Measurements from ENCODE around the gene ITGA3.

The ITGA3 gene

DNA sequence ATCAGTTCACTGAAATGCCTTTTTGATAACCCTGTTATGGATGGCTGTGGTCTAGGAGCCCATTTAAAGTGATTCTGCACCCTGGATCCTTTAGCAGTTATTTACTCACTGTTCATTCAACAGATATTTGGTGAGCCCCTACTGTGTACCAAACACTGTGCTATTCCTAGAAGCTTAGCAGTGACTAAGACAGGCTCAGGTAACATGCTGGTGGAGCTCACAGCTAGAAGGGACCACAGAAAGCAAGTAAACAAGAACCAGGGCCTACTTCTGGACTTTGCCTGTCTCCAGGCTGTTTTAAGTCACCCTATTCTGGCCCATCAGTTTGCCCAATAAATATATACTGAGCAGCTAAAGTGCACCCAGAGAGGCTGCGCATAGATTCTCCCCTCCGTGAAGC lies 11.1 kb downstream of the ITGA3 start:
- Histone ChIP-seq H3K9ac (ENCODE audit: low read length) (no peak overlapping the region), H3K4me3 (ENCODE audit: low read depth, low read length, poor library complexity, severe bottlenecking) (no peak overlapping the region), H3K9me3 (ENCODE audit: low read length) (no peaks in the 10 kb centered on the region), H3K27ac (ENCODE audit: low read depth, low read length, poor library complexity, severe bottlenecking) (no peak overlapping the region), H3K79me2 (ENCODE audit: insufficient read depth, low read length) (no peaks in the 10 kb centered on the region), H3F3A (ENCODE audit: insufficient read depth, low read length) (no peaks in the 10 kb centered on the region), H3K4me1 (ENCODE audit: insufficient read depth, low read length, severe bottlenecking) (no peaks in the 10 kb centered on the region), H3K4me2 (ENCODE audit: low read length) (no peak overlapping the region), H3K27me3 (ENCODE audit: insufficient read depth, low read length) (peaks cover 4% of the 10 kb centered on the region; the same call in 1 of the 2 replicates), H2AFZ (ENCODE audit: low read length) (no peak overlapping the region), H4K20me1 (ENCODE audit: insufficient read depth, low read length) (no peaks in the 10 kb centered on the region), H3K9me2 (ENCODE audit: low read depth, low read length) (no peaks in the 10 kb centered on the region), H3K36me3 (ENCODE audit: insufficient read depth, low read length) (no peaks in the 10 kb centered on the region)
- TF ChIP-seq, protein P1, sequence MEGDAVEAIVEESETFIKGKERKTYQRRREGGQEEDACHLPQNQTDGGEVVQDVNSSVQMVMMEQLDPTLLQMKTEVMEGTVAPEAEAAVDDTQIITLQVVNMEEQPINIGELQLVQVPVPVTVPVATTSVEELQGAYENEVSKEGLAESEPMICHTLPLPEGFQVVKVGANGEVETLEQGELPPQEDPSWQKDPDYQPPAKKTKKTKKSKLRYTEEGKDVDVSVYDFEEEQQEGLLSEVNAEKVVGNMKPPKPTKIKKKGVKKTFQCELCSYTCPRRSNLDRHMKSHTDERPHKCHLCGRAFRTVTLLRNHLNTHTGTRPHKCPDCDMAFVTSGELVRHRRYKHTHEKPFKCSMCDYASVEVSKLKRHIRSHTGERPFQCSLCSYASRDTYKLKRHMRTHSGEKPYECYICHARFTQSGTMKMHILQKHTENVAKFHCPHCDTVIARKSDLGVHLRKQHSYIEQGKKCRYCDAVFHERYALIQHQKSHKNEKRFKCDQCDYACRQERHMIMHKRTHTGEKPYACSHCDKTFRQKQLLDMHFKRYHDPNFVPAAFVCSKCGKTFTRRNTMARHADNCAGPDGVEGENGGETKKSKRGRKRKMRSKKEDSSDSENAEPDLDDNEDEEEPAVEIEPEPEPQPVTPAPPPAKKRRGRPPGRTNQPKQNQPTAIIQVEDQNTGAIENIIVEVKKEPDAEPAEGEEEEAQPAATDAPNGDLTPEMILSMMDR (IDR thresholded peaks at IDR 0.05; ENCODE audit: low read length) = no peak
- TF ChIP-seq EZH2 (IDR thresholded peaks at IDR 0.05; ENCODE audit: borderline replicate concordance, low read length) = no peak

DNA sequence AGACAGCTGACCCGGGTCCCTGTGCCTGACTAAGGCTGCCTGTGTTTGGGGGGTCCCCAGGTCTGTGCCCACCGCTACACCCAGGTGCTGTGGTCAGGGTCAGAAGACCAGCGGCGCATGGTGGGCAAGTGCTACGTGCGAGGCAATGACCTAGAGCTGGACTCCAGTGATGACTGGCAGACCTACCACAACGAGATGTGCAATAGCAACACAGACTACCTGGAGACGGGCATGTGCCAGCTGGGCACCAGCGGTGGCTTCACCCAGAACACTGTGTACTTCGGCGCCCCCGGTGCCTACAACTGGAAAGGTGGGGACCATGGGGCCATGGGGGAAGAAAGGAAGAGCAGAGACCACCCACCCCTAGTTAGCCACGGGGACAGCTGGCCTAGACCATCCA lies 12.1 kb downstream of the ITGA3 start:
- H3K27me3 ChIP-seq (ENCODE audit: insufficient read depth, low read length) = peaks cover 4% of the 10 kb centered on the region; the same call in 1 of the 2 replicates
- no peaks in the 10 kb centered on the region for H4K20me1 ChIP-seq (ENCODE audit: insufficient read depth, low read length)
- no peak overlapping the region for H2AFZ ChIP-seq (ENCODE audit: low read length)
- no peak for TF ChIP-seq EZH2 (IDR thresholded peaks at IDR 0.05; ENCODE audit: borderline replicate concordance, low read length)
- TF ChIP-seq, protein P1 (IDR thresholded peaks at IDR 0.05; ENCODE audit: low read length) = no peak
- no peak overlapping the region for H3K4me3 ChIP-seq (ENCODE audit: low read depth, low read length, poor library complexity, severe bottlenecking)
- H3K4me2 ChIP-seq (ENCODE audit: low read length) = no peak overlapping the region
- H3K79me2 ChIP-seq (ENCODE audit: insufficient read depth, low read length) = no peaks in the 10 kb centered on the region
- H3K36me3 ChIP-seq (ENCODE audit: insufficient read depth, low read length) = no peaks in the 10 kb centered on the region
- H3K9ac ChIP-seq (ENCODE audit: low read length) = no peak overlapping the region
- H3K27ac ChIP-seq (ENCODE audit: low read depth, low read length, poor library complexity, severe bottlenecking) = no peak overlapping the region
- H3K9me3 ChIP-seq (ENCODE audit: low read length) = no peaks in the 10 kb centered on the region
- H3F3A ChIP-seq (ENCODE audit: insufficient read depth, low read length) = no peaks in the 10 kb centered on the region
- H3K9me2 ChIP-seq (ENCODE audit: low read depth, low read length) = no peaks in the 10 kb centered on the region
- H3K4me1 ChIP-seq (ENCODE audit: insufficient read depth, low read length, severe bottlenecking) = no peaks in the 10 kb centered on the region

DNA sequence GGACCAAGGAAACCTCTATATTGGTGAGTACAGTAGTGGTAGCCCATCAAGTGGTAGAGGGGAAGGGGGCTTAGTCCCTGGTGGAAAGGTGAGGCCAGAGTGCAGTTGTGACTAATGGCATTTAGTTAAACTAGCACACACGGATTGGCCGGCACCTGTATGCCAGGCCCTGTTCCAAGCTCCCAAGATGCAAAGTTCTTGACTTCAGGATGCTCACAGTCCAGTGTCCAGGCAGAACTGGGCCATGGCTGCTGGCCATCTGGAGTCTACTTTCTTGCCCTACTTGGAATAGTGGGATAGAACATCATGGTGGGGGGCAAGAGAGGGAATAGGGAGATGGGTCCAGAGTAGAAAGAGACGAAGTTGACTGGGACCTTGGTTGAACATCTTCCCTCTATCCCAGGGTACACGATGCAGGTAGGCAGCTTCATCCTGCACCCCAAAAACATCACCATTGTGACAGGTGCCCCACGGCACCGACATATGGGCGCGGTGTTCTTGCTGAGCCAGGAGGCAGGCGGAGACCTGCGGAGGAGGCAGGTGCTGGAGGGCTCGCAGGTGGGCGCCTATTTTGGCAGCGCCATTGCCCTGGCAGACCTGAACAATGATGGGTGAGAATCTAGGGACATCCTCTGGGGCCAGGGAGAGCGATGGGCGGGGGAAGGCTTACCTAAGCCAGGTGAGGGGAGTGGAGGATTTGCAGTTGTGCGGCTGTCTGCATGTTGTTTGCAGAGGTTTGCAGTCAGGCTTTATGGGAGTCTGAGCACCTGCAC lies 15.2 kb downstream of the ITGA3 start:
- peaks cover 4% of the 10 kb centered on the region; the same call in 1 of the 2 replicates for H3K27me3 ChIP-seq (ENCODE audit: insufficient read depth, low read length)
- no peak overlapping the region for H3K27ac ChIP-seq (ENCODE audit: low read depth, low read length, poor library complexity, severe bottlenecking)
- H3F3A ChIP-seq (ENCODE audit: insufficient read depth, low read length) = no peaks in the 10 kb centered on the region
- no peaks in the 10 kb centered on the region for H3K9me3 ChIP-seq (ENCODE audit: low read length)
- H3K4me1 ChIP-seq (ENCODE audit: insufficient read depth, low read length, severe bottlenecking) = no peaks in the 10 kb centered on the region
- TF ChIP-seq EZH2 (IDR thresholded peaks at IDR 0.05; ENCODE audit: borderline replicate concordance, low read length) = no peak
- TF ChIP-seq, protein P1 (IDR thresholded peaks at IDR 0.05; ENCODE audit: low read length) = no peak
- no peak overlapping the region for H3K4me3 ChIP-seq (ENCODE audit: low read depth, low read length, poor library complexity, severe bottlenecking)
- no peaks in the 10 kb centered on the region for H3K36me3 ChIP-seq (ENCODE audit: insufficient read depth, low read length)
- no peak overlapping the region for H2AFZ ChIP-seq (ENCODE audit: low read length)
- no peaks in the 10 kb centered on the region for H3K79me2 ChIP-seq (ENCODE audit: insufficient read depth, low read length)
- H3K4me2 ChIP-seq (ENCODE audit: low read length) = no peak overlapping the region
- no peak overlapping the region for H3K9ac ChIP-seq (ENCODE audit: low read length)
- H3K9me2 ChIP-seq (ENCODE audit: low read depth, low read length) = no peaks in the 10 kb centered on the region
- no peaks in the 10 kb centered on the region for H4K20me1 ChIP-seq (ENCODE audit: insufficient read depth, low read length)
